Transverse colon (tissue), 4 donors: ENCODE results near the gene UTF1.

Experiments used
- EP300 ChIP-seq: sonication (generic); formaldehyde crosslinking; IDR thresholded peaks from one replicate; pipeline ENCODE4 v1.6.1; 2017; ENCODE audit warnings: antibody characterized with exemption, low read depth
- POLR2A ChIP-seq: fragments of 450-650 bp; IDR thresholded peaks from one replicate; pipeline ENCODE4 v1.6.1; 2016; ENCODE audit warnings: antibody characterized with exemption, mild to moderate bottlenecking, moderate library complexity
- POLR2AphosphoS5 ChIP-seq, 3 donors: sonication (generic); formaldehyde crosslinking; IDR thresholded peaks; one replicate each; pipeline ENCODE4 v1.6.1; 2016; ENCODE audit warnings: antibody characterized with exemption in 3 of 3
- TF ChIP-seq, protein P1 (sequence below), 5 experiments: fragments of 200-600 bp in 3 of 5; fragments of 450-650 bp in 2 of 5; sonication (generic) in 3 of 5; IDR thresholded peaks; 1 replicate in 2 of 5; 2 replicates in 3 of 5; pipeline ENCODE4 v1.5.1; 2016 to 2017; ENCODE audit warnings: antibody characterized with exemption in 5 of 5, inconsistent platforms in 3 of 5, mild to moderate bottlenecking in 2 of 5, moderate library complexity in 1 of 5

DNA sequence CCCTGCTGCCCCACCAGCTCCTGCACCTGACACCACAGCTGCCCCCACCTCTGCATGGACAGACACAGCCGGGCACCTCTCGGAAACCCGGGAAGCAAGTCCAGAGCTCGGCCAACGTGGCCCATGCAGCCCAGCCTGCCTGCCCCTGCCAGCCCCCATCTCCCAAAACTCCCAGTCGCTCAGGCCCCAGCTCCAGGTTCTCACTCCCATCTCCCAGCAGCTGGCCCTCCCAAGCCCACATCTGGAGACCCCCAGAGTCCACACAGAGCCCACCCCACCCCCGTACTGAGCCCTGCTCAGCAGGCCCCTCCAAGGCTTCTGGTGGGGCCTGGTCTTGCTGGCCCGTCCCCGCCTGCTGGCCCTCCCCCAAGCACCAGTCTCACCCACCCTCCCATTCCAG lies 32.2 kb upstream of the UTF1 start:
- TF ChIP-seq POLR2A (no peak), EP300 (no peak), POLR2AphosphoS5 (IDR thresholded peaks at IDR 0.05) (no peak)
- TF ChIP-seq, protein P1, sequence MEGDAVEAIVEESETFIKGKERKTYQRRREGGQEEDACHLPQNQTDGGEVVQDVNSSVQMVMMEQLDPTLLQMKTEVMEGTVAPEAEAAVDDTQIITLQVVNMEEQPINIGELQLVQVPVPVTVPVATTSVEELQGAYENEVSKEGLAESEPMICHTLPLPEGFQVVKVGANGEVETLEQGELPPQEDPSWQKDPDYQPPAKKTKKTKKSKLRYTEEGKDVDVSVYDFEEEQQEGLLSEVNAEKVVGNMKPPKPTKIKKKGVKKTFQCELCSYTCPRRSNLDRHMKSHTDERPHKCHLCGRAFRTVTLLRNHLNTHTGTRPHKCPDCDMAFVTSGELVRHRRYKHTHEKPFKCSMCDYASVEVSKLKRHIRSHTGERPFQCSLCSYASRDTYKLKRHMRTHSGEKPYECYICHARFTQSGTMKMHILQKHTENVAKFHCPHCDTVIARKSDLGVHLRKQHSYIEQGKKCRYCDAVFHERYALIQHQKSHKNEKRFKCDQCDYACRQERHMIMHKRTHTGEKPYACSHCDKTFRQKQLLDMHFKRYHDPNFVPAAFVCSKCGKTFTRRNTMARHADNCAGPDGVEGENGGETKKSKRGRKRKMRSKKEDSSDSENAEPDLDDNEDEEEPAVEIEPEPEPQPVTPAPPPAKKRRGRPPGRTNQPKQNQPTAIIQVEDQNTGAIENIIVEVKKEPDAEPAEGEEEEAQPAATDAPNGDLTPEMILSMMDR (IDR thresholded peaks at IDR 0.05): no peak
